K562 (cell line): ENCODE data around the gene ANKLE1. TPM values are rescaled to one million over a fixed set of nuclear protein-coding genes. Genes with fewer than 3 reads are reported as not detected.

Experiments
- CREB3 ChIP-seq: fragments of 450-650 bp; conservative IDR thresholded peaks from 2 replicates; pipeline ENCODE4 v1.6.1; 2016; ENCODE audit warnings: missing genetic modification characterization, low read depth, mild to moderate bottlenecking, missing compliant biosample characterization, moderate library complexity
- CREM ChIP-seq: IDR thresholded peaks from 2 replicates; pipeline ENCODE4 v1.6.1; 2014; ENCODE audit warnings: antibody characterized with exemption, low read depth
- CXXC5 ChIP-seq: fragments of 250-450 bp; sonication (Bioruptor Pico); IDR thresholded peaks from 2 replicates; pipeline ENCODE4 v1.8.0; 2022; ENCODE audit warnings: inconsistent platforms, mild to moderate bottlenecking, moderate library complexity
- ETS1 ChIP-seq: conservative IDR thresholded peaks from 2 replicates; pipeline ENCODE4 v1.6.1; 2011; ENCODE audit warnings: low read depth, mild to moderate bottlenecking, low read length; ENCODE audit not compliant: control insufficient read depth
- EWSR1 ChIP-seq: fragments of 450-650 bp; IDR thresholded peaks from 2 replicates; pipeline ENCODE4 v1.6.1; 2018; ENCODE audit warnings: borderline replicate concordance, mild to moderate bottlenecking, low read depth, moderate library complexity; ENCODE audit not compliant: partially characterized antibody
- GTF2B ChIP-seq: IDR thresholded peaks from 2 replicates; pipeline ENCODE4 v1.6.1; 2011; ENCODE audit not compliant: insufficient read length; ENCODE audit errors: extremely low read depth
- KAT7 ChIP-seq: sonication (generic); formaldehyde crosslinking; IDR thresholded peaks from 2 replicates; pipeline ENCODE4 v1.8.0; 2022; ENCODE audit warnings: missing genetic modification reagents, mild to moderate bottlenecking, borderline replicate concordance
- KAT8 ChIP-seq: fragments of 450-650 bp; IDR thresholded peaks from 2 replicates; pipeline ENCODE4 v1.6.1; 2016; ENCODE audit warnings: low read depth, mild to moderate bottlenecking
- KDM2B ChIP-seq: fragments of 250-450 bp; sonication (Bioruptor Pico); IDR thresholded peaks from 2 replicates; pipeline ENCODE4 v1.8.0; 2021; ENCODE audit warnings: mild to moderate bottlenecking, moderate library complexity
- NFIC ChIP-seq: fragments of 450-650 bp; IDR thresholded peaks from 2 replicates; pipeline ENCODE4 v1.6.1; 2017; ENCODE audit warnings: mild to moderate bottlenecking, inconsistent platforms
- NR3C1 ChIP-seq: sonication (generic); formaldehyde crosslinking; IDR thresholded peaks from 2 replicates; pipeline ENCODE4 v1.8.1; 2022; ENCODE audit warnings: missing genetic modification reagents
- POLR2B ChIP-seq: fragments of 450-650 bp; IDR thresholded peaks from 2 replicates; pipeline ENCODE4 v1.6.1; 2018; ENCODE audit warnings: low read depth; ENCODE audit not compliant: partially characterized antibody
- POLR2G ChIP-seq: fragments of 200-400 bp; formaldehyde crosslinking; IDR thresholded peaks from 2 replicates; pipeline ENCODE4 v1.6.1; 2017; ENCODE audit warnings: low read depth, mild to moderate bottlenecking, antibody characterized with exemption, low read length, moderate library complexity
- RBBP5 ChIP-seq: fragments of 200-600 bp; sonication (generic); IDR thresholded peaks from 2 replicates; pipeline ENCODE4 v1.6.1; 2012; ENCODE audit warnings: borderline replicate concordance, mild to moderate bottlenecking, low read length, control low read depth, inconsistent platforms; ENCODE audit not compliant: insufficient read depth, poor library complexity, severe bottlenecking
- RBFOX2 ChIP-seq: fragments of 200-400 bp; formaldehyde crosslinking; IDR thresholded peaks from 2 replicates; pipeline ENCODE4 v1.6.1; 2017; ENCODE audit warnings: low read depth, mild to moderate bottlenecking, low read length, moderate library complexity
- ZNF639 ChIP-seq, 2 experiments: fragments of 200-800 bp in 1 of 2; sonication (Bioruptor generic) in 1 of 2; sonication (generic) in 1 of 2; formaldehyde crosslinking in 1 of 2; IDR thresholded peaks in 1 of 2; conservative IDR thresholded peaks in 1 of 2; 2 replicates each; pipeline versions ENCODE4 v1.5.0 to v1.6.1; 2016 to 2020; ENCODE audit warnings: missing compliant biosample characterization in 1 of 2, missing genetic modification characterization in 1 of 2, missing genetic modification reagents in 1 of 2
- ZNF699 ChIP-seq: fragments of 250-450 bp; sonication (Bioruptor Pico); IDR thresholded peaks from 2 replicates; pipeline ENCODE4 v1.8.0; 2021; ENCODE audit warnings: mild to moderate bottlenecking, moderate library complexity; ENCODE audit not compliant: insufficient replicate concordance
- ZNF778 ChIP-seq: fragments of 450-650 bp; formaldehyde crosslinking; IDR thresholded peaks from 2 replicates; pipeline ENCODE4 v1.4.0; 2020; ENCODE audit warnings: mild to moderate bottlenecking, moderate library complexity
- polyA plus RNA-seq, 8 experiments: library from polyadenylated mRNA; depleted of rRNA in 4 of 8; stranded (reverse) in 5 of 8; unstranded in 3 of 8; fragments of >200 nt; fragmentation: Nextera tagmentation in 2 of 8; fragmentation: Illumina TruSeq in 1 of 8; extraction: Ambion mirVana in 2 of 8; extraction: Trizol in 1 of 8; gene quantifications; 2 replicates each; pipeline versions ENCODE4 v1.2.1 to v1.2.3, GENCODE V29; 2011 to 2014; ENCODE audit warnings: inconsistent platforms in 1 of 8, missing spikeins in 1 of 8
- total RNA-seq, 7 experiments: library from RNA; depleted of rRNA in 6 of 7; stranded (reverse); fragments of >200 nt in 6 of 7; fragmentation: Illumina TruSeq in 2 of 7; extraction: Trizol in 2 of 7; gene quantifications; 2 replicates each; pipeline versions ENCODE4 v1.2.1 to v1.2.3, GENCODE V29; 2011 to 2021; ENCODE audit warnings: low replicate concordance in 1 of 7

Gene ANKLE1
- total and polyA plus RNA-seq, 9 of the 15 experiments (the other 6 are each of a cell fraction or from before 2014, with no cell fraction given) = 0.63 to 9.2 (median 2.9) TPM

GRCh38 chr19:17243830-17244617, 37.7 kb upstream of the ANKLE1 start (continued):
- TF ChIP-seq KAT7 = 0 out of 2 replicates have a peak, but pooled peaks have one; percentile 42
- TF ChIP-seq CREM = 0 out of 2 replicates have a peak, but pooled peaks have one; percentile 21
- 0 out of 4 replicates have a peak, but pooled peaks of 1 of the 2 experiments have one; percentile 34 for TF ChIP-seq ZNF639 (CRISPR knock-in tag; conservative IDR thresholded peaks at IDR 0.05 in 1 of 2, IDR thresholded peaks at IDR 0.05 in 1 of 2)
- peak; percentile 41; the same call in 1 of the 2 replicates for TF ChIP-seq ETS1
- no peak for TF ChIP-seq GTF2B
- peak; percentile 5; the same call in 1 of the 2 replicates for TF ChIP-seq NR3C1 (CRISPR knock-in tag)
- TF ChIP-seq RBFOX2 = peak; percentile 69
- no peak for TF ChIP-seq KDM2B (CRISPR knock-in tag)
- TF ChIP-seq EWSR1 = no peak
- no peak for TF ChIP-seq CREB3
- no peak for TF ChIP-seq ZNF778 (CRISPR knock-in tag)
- TF ChIP-seq NFIC = no peak
- no peak for TF ChIP-seq POLR2B
- 0 out of 2 replicates have a peak, but pooled peaks have one; percentile 9 for TF ChIP-seq CXXC5
- no peak for TF ChIP-seq ZNF699 (CRISPR knock-in tag)
- peak; percentile 5 for TF ChIP-seq RBBP5
- peak; percentile 62; the same call in 1 of the 2 replicates for TF ChIP-seq POLR2G
- TF ChIP-seq KAT8 = no peak
